GM12872 (cell line): ENCODE data around the gene GADD45G.

Source experiments
- CTCF ChIP-seq: IDR thresholded peaks from 3 replicates; pipeline ENCODE4 v1.5.1; 2011; ENCODE audit warnings: low read depth, mild to moderate bottlenecking, low read length, moderate library complexity; ENCODE audit not compliant: insufficient read depth

The GADD45G gene

DNA sequence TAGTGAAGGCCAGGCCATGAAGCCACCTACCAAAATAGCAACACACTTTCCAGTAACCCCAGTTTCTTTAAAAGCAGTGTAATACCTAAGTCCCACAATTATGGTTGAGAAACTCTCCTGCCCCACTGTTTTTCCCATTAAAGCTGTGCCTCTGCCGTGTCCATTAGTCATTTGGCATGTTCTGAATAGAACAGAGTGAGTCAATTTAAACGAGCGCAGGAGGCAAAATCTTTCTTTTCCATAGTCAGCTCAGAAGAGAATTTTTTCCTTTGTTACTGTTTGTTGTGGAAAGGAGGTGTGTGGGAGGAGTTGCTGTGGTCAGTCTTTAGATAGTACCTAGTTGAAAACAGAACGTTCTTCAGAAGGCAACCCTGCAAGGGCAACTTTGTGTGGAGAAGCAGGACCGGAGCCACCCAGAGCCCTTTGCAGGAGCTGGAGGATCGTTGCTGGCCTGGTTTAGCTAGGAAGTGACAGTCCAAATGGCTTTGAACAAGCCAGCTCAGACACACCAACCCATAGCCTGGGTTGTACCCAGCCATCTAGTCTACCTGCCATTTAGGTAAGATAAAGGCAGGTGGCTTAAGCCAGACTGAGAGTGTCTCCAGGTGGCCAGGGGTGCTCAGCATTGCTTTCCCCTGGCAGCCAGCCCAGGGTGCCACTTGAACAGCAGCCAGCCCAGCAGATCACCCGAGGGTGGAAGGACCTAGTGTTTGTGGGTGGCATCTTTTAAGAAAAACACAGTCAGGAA, 30.4 kb downstream of the GADD45G start:
- TF ChIP-seq CTCF: no peak

- no peak for TF ChIP-seq CTCF
Observed at GRCh38 chr9:89635816-89636215, 31.0 kb downstream of the GADD45G start.

- no peak for TF ChIP-seq CTCF
Observed at GRCh38 chr9:89637787-89638186, 33.0 kb downstream of the GADD45G start.

- TF ChIP-seq CTCF: no peak
Observed at GRCh38 chr9:89638359-89638758, 33.5 kb downstream of the GADD45G start.

DNA sequence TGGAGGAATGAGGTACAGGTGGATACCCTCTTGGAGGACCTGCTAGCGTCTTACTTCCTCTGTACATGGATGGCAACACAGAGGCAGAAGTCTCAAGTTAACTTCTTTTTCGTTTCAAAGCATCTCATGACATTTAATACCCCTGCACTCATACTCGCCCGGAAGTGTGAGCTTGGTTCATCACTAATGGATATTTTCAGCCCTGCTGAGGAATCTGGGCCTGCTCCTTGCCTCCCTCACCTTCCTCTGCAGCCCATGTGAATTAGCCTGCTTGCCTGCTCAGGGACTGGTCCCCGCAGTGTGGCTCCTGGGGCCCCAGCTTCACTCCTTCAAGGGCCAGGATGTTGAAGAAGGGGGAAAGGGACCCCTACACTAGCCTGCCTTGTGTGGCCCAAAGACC, 34.1 kb downstream of the GADD45G start:
- no peak for TF ChIP-seq CTCF

DNA sequence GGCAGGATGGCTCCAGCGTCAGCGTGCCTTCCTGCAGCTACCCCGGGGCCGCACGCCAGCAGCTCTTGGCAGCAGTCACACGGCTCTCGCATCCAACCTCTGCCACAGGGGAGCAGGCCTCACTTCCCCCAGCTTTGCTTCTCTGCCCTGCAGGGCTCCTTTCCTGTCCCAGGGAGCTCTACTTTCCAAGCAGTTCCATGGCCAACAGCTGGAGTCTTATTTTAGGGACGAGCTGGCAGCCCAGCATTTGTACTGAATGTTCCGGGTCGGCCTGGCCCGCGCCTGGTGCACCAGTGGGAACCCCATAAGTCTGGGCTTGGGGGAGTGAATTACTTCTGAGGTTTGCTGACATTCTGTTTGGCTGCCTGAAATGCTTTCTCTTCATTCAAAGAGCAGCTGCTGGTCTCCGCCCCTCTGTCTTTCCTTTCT, 34.6 kb downstream of the GADD45G start:
- no peak for TF ChIP-seq CTCF

DNA sequence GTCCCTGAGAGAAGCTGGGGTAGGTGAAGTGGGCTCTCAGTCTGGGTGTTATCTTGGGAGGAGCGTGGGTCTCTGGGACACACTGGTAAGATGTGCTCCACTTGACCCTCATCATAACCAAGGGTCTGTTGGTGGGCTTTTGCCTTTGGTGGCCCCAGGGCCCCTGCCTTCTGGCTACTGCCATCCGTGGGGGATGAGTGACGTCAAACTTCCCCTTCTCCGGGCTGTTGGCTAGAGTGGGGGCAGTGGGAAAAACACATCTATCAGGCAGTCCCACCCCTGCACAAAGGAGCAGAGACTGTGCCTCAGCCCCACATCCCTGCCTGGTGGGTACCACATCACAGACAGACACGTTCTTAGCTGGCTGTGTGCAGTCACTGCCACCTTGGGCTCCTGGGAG, 35.1 kb downstream of the GADD45G start:
- no peak for TF ChIP-seq CTCF
